ENCODE results near the gene USP8.

- TF ChIP-seq CTCF (IDR thresholded peaks at IDR 0.05) (no peak), POLR2A (IDR thresholded peaks at IDR 0.05) (no peak)
These were observed 11.6 kb downstream of the USP8 start for GRCh38 chr15:50435772-50436171.

Data from body of pancreas (tissue), 4 donors.